SH-SY5Y (cell line): ENCODE measurements around the gene ELOVL2.

Source experiments
- GATA2 ChIP-seq: IDR thresholded peaks from 2 replicates; pipeline ENCODE4 v1.6.1; 2011; ENCODE audit warnings: mild to moderate bottlenecking, low read depth, low read length
- GATA3 ChIP-seq: IDR thresholded peaks from 2 replicates; pipeline ENCODE4 v1.6.1; 2011; ENCODE audit warnings: low read depth, mild to moderate bottlenecking, low read length, moderate library complexity

DNA sequence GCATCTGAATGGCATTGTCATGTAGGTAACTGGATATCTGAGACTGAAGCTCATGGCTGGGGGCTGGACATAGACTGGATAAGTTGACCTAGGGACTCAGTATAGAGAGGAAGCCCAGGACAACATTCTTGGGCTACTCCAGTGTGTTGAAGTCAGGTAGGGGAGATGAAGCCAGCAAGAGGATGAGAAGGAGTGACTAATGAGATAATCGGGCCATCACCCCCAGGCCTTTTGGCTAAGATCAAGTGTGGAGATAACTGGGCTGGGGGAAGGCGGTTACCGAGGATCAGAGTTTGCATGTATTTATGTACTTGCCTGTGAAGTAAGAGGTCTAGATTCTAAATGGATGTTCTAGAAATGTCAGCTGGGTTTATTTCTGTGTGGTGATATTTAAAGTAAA lies 73.4 kb downstream of the ELOVL2 start:
- TF ChIP-seq GATA2 = no peak
- TF ChIP-seq GATA3 = no peak
